ENCODE measurements around the gene PRPF6. TPM values are rescaled to one million over a fixed set of nuclear protein-coding genes. Genes with fewer than 3 reads are reported as not detected.
A peak's percentile ranks its signal among the peaks of the same experiment; 100 is the strongest.

PRPF6 gene
- total RNA-seq, result 10 to 100 TPM; 39.3 to 68.4 (median 47.7) TPM

GRCh38 chr20:63980806-63981728, at the start of gene PRPF6:
PRPF6 (plus strand) TSS chr20:63981132; CDS start chr20:63981246, 114 bp downstream.
- Histone ChIP-seq H3K36me3 (peaks cover 0 to 34% of the 10 kb centered on the region in 2 donors), H3K4me3 (peak within 1 kb of the TSS; percentile 90 to 100 (median 98)), H3K27me3 (peaks cover 0 to 17% (median 7%) of the 10 kb centered on the region in 3 donors), H3K27ac (peak within 1 kb of the TSS; percentile 75 to 88 (median 82)), H3K4me1 (peaks cover 22 to 28% of the 10 kb centered on the region in 2 donors), H3K9me3 (no peaks in the 10 kb centered on the region)
- intact Hi-C loops (cut with DNase I; ENCODE audit: low total_unique reads), result loop anchor here (5.0 kb wide), 1 partner anchor 354 kb away; the partner anchor contains the start of gene GMEB2
- TF ChIP-seq CTCF (IDR thresholded peaks at IDR 0.05 in 4 of 5, conservative IDR thresholded peaks at IDR 0.05 in 1 of 5) (peak; percentile 61 to 81 (median 76)), POLR2A (IDR thresholded peaks at IDR 0.05) (peak; percentile 28 to 76)
- in situ Hi-C loops (cut with MboI; ENCODE audit: low sequenced_read_pairs in 4 of 4), result no loop called here
- DNase-seq (peak; percentile 90), ATAC-seq (peak; percentile 93 to 94)

- Histone ChIP-seq H3K27me3 (no peaks in the 10 kb centered on the region), H3K36me3 (peaks cover 0 to 45% of the 10 kb centered on the region in 2 donors), H3K4me1 (peaks cover 0 to 10% of the 10 kb centered on the region in 2 donors), H3K9me3 (no peaks in the 10 kb centered on the region), H3K4me3 (no peak overlapping the region), H3K27ac (no peak overlapping the region)
- intact Hi-C loops (cut with DNase I; ENCODE audit: low total_unique reads), result no loop called here
- in situ Hi-C loops (cut with MboI; ENCODE audit: low sequenced_read_pairs in 4 of 4), result no loop called here
- no peak for TF ChIP-seq CTCF (IDR thresholded peaks at IDR 0.05 in 4 of 5, conservative IDR thresholded peaks at IDR 0.05 in 1 of 5)
- TF ChIP-seq POLR2A (IDR thresholded peaks at IDR 0.05), result no peak
- DNase-seq (no peak), ATAC-seq (no peak)
Measured at GRCh38 chr20:63931735-63932134, 49.2 kb upstream of the PRPF6 start.

GRCh38 chr20:63932606-63933160, 48.2 kb upstream of the PRPF6 start:
- no peaks in the 10 kb centered on the region for H3K27me3 ChIP-seq
- ATAC-seq (no peak), DNase-seq (no peak)
- no peak overlapping the region for H3K27ac ChIP-seq
- H3K4me3 ChIP-seq, result no peak overlapping the region
- peaks cover 0 to 45% of the 10 kb centered on the region in 2 donors for H3K36me3 ChIP-seq
- no peak for TF ChIP-seq CTCF (IDR thresholded peaks at IDR 0.05 in 4 of 5, conservative IDR thresholded peaks at IDR 0.05 in 1 of 5)
- TF ChIP-seq POLR2A (IDR thresholded peaks at IDR 0.05), result no peak
- H3K4me1 ChIP-seq, result peaks cover 0 to 6% of the 10 kb centered on the region in 2 donors
- intact Hi-C loops (cut with DNase I; ENCODE audit: low total_unique reads), result no loop called here
- in situ Hi-C loops (cut with MboI; ENCODE audit: low sequenced_read_pairs in 4 of 4), result no loop called here
- no peaks in the 10 kb centered on the region for H3K9me3 ChIP-seq

- Histone ChIP-seq H3K27me3 (no peaks in the 10 kb centered on the region), H3K36me3 (peaks cover 0 to 38% of the 10 kb centered on the region in 2 donors), H3K4me1 (peaks cover 0 to 8% of the 10 kb centered on the region in 2 donors), H3K9me3 (no peaks in the 10 kb centered on the region), H3K4me3 (no peak overlapping the region), H3K27ac (no peak overlapping the region)
- intact Hi-C loops (cut with DNase I; ENCODE audit: low total_unique reads) (no loop called here), in situ Hi-C loops (cut with MboI; ENCODE audit: low sequenced_read_pairs in 4 of 4) (no loop called here)
- ATAC-seq, result no peak
- DNase-seq, result no peak
- TF ChIP-seq POLR2A (IDR thresholded peaks at IDR 0.05) (no peak), CTCF (IDR thresholded peaks at IDR 0.05 in 4 of 5, conservative IDR thresholded peaks at IDR 0.05 in 1 of 5) (no peak)
Measured at GRCh38 chr20:63933646-63934045, 47.3 kb upstream of the PRPF6 start.

Measured in gastrocnemius medialis (tissue), 4 donors.